HepG2 (cell line): ENCODE results near the gene ZSWIM8. TPM values are rescaled to one million over a fixed set of nuclear protein-coding genes. Genes with fewer than 3 reads are reported as not detected.

Source experiments
- ATAC-seq: fragments of 200-7000 bp; cut with Tn5 transposase; 3 replicates; pipeline ENCODE4 v1.9.1; 2020; ENCODE audit warnings: mild to moderate bottlenecking, moderate library complexity
- BruUV-seq: library from RNA; stranded (reverse); fragments of 400-500 nt; replicated peaks from 2 replicates; lab custom pipeline; 2021; lab: Mats Ljungman, UMichigan
- CTCF ChIA-PET: fragments of 300-600 bp; formaldehyde crosslinking; extraction: SDS; loops from one replicate; lab custom pipeline; 2021; ENCODE audit warnings: low total read pairs, inconsistent platforms, low intra/inter-chr PET ratio; lab: Yijun Ruan, JAX
- POLR2A ChIA-PET: fragments of 350-600 bp; sonication (Branson Sonifier 250); formaldehyde crosslinking; loops from one replicate; lab custom pipeline; 2020; ENCODE audit warnings: antibody characterized with exemption, inconsistent platforms; lab: Yijun Ruan, JAX
- DNase-seq: peaks from one replicate; pipeline ENCODE4 v3.0.0-alpha.2; 2015; ENCODE audit warnings: low spot score
- FAIRE-seq: peaks from 3 replicates; lab custom pipeline; 2011; peaks lifted over from hg19 to GRCh38; lab: Jason Lieb, UNC
- H2AFZ ChIP-seq: one replicate; pipeline ENCODE4 v1.6.1; 2011; ENCODE audit warnings: low read length, inconsistent platforms
- H3K27ac ChIP-seq: fragments of 300-600 bp; 3 replicates; pipeline ENCODE4 v1.8.0; 2011; ENCODE audit warnings: mixed run types, mild to moderate bottlenecking, mixed read lengths, low read length, inconsistent platforms; ENCODE audit not compliant: insufficient read depth; ENCODE audit errors: extremely low read length
- H3K27me3 ChIP-seq, 2 experiments: fragments of 200-600 bp in 1 of 2; 2 replicates in 1 of 2; 3 replicates in 1 of 2; pipeline versions ENCODE4 v1.6.0 to v1.8.0; 2011; ENCODE audit warnings: low read length in 2 of 2, mild to moderate bottlenecking in 2 of 2, moderate library complexity in 2 of 2, inconsistent platforms in 1 of 2; ENCODE audit not compliant: insufficient read depth in 2 of 2, control insufficient read depth in 1 of 2
- H3K36me3 ChIP-seq, 2 experiments: fragments of 200-600 bp in 1 of 2; replicated peaks in 1 of 2; 2 replicates in 1 of 2; 3 replicates in 1 of 2; pipeline versions ENCODE4 v1.5.1 to v1.8.0; 2011; ENCODE audit warnings: low read length in 2 of 2, inconsistent platforms in 1 of 2; ENCODE audit not compliant: insufficient read depth in 2 of 2, control insufficient read depth in 1 of 2
- H3K4me1 ChIP-seq: 2 replicates; pipeline ENCODE4 v1.5.1; 2012; ENCODE audit warnings: low read length, inconsistent platforms; ENCODE audit not compliant: insufficient read depth
- H3K4me2 ChIP-seq: 2 replicates; pipeline ENCODE4 v1.6.0; 2011; ENCODE audit warnings: low read depth, low read length, inconsistent platforms
- H3K4me3 ChIP-seq, 3 experiments: fragments of 200-600 bp in 1 of 3; sonication (generic), shearing (Covaris generic) in 1 of 3; replicated peaks in 1 of 3; 2 replicates each; pipeline ENCODE4 v1.5.1; 2011 to 2016; ENCODE audit warnings: low read length in 3 of 3, inconsistent platforms in 2 of 3, low read depth in 2 of 3, mild to moderate bottlenecking in 2 of 3, control low read depth in 1 of 3, mixed read lengths in 1 of 3; ENCODE audit not compliant: insufficient read depth in 1 of 3
- H3K79me2 ChIP-seq: one replicate; pipeline ENCODE4 v1.6.1; 2011; ENCODE audit warnings: low read length, inconsistent platforms; ENCODE audit not compliant: insufficient read depth
- H3K9ac ChIP-seq: 2 replicates; pipeline ENCODE4 v1.6.0; 2011; ENCODE audit warnings: mild to moderate bottlenecking, low read depth, low read length, inconsistent platforms; ENCODE audit not compliant: insufficient read depth
- H3K9me3 ChIP-seq: 2 replicates; pipeline ENCODE4 v1.5.1; 2012; ENCODE audit warnings: mild to moderate bottlenecking, low read length
- H4K20me1 ChIP-seq: 2 replicates; pipeline ENCODE4 v1.6.0; 2011; ENCODE audit warnings: inconsistent platforms, mild to moderate bottlenecking, low read length, moderate library complexity; ENCODE audit not compliant: insufficient read depth
- HIVEP1 ChIP-seq: sonication (generic); formaldehyde crosslinking; IDR thresholded peaks from 2 replicates; pipeline ENCODE4 v1.4.0; 2020; ENCODE audit warnings: mild to moderate bottlenecking, missing genetic modification reagents
- RFX1 ChIP-seq: fragments of 450-650 bp; IDR thresholded peaks from 2 replicates; pipeline ENCODE4 v1.6.1; 2017
- SRSF1 ChIP-seq: fragments of 200-400 bp; formaldehyde crosslinking; optimal IDR thresholded peaks from 2 replicates; pipeline ENCODE3; 2017; ENCODE audit warnings: mild to moderate bottlenecking, low read depth, low read length, moderate library complexity
- TOPORS ChIP-seq: sonication (generic); formaldehyde crosslinking; IDR thresholded peaks from 2 replicates; pipeline ENCODE4 v1.8.0; 2023; ENCODE audit warnings: mild to moderate bottlenecking, missing genetic modification reagents
- YEATS2 ChIP-seq: sonication (generic); formaldehyde crosslinking; IDR thresholded peaks from 2 replicates; pipeline ENCODE4 v1.4.0; 2020; ENCODE audit warnings: missing genetic modification reagents, borderline replicate concordance
- ZNF773 ChIP-seq: sonication (generic); formaldehyde crosslinking; IDR thresholded peaks from 2 replicates; pipeline ENCODE4 v1.4.0; 2020; ENCODE audit warnings: missing genetic modification reagents, borderline replicate concordance
- ZNF878 ChIP-seq: sonication (generic); formaldehyde crosslinking; IDR thresholded peaks from 2 replicates; pipeline ENCODE4 v1.8.1; 2023; ENCODE audit warnings: mild to moderate bottlenecking, missing genetic modification reagents, moderate library complexity
- WGBS: methylation state at CpG from one replicate; pipeline ENCODE4 v1.1.6; 2017; ENCODE audit warnings: low lambda C conversion rate; 5-methylcytosine and 5-hydroxymethylcytosine counted together
- in situ Hi-C: cut with HindIII; loops from 2 replicates; pipeline ENCODE4 v1.10.0; 2017; ENCODE audit warnings: low pct_unique_long_range_greater_than_20kb; ENCODE audit not compliant: extremely low pct_ligation_motif_present
- intact Hi-C: fragments of 100-400 bp; cut with micrococcal nuclease; formaldehyde crosslinking; loops from one replicate; pipeline ENCODE4 v1.10.0; 2022; ENCODE audit not compliant: unreplicated experiment
- polyA plus RNA-seq, 8 experiments: library from polyadenylated mRNA; depleted of rRNA in 3 of 8; stranded (reverse) in 7 of 8; unstranded in 1 of 8; fragments of >200 nt; fragmentation: Illumina TruSeq in 4 of 8; extraction: Trizol in 4 of 8; gene quantifications; 2 replicates each; pipeline versions ENCODE4 v1.2.1 to v1.2.3, GENCODE V29; 2011 to 2016; ENCODE audit warnings: low read depth in 4 of 8, missing spikeins in 1 of 8, mixed read lengths in 1 of 8; ENCODE audit not compliant: insufficient read depth in 1 of 8
- total RNA-seq, 5 experiments: library from RNA; depleted of rRNA; stranded (reverse); fragments of >200 nt; fragmentation: Illumina TruSeq; extraction: Trizol; gene quantifications; 2 replicates each; pipeline ENCODE4 v1.2.3, GENCODE V29; 2016; ENCODE audit warnings: low read depth in 1 of 5
- TF ChIP-seq, protein P1 (sequence below): sonication (generic); formaldehyde crosslinking; IDR thresholded peaks from 2 replicates; pipeline ENCODE4 v1.8.0; 2022; ENCODE audit warnings: mild to moderate bottlenecking, missing genetic modification reagents; ENCODE audit not compliant: insufficient replicate concordance
- TF ChIP-seq, protein P2 (sequence below): sonication (generic); formaldehyde crosslinking; IDR thresholded peaks from 2 replicates; pipeline ENCODE4 v1.8.0; 2022; ENCODE audit warnings: missing genetic modification reagents, mild to moderate bottlenecking, borderline replicate concordance

Gene ZSWIM8
- total and polyA plus RNA-seq, 2 of the 13 experiments (the other 11 are each of a cell fraction or from before 2014, with no cell fraction given): 39.9 to 98.2 TPM

DNA sequence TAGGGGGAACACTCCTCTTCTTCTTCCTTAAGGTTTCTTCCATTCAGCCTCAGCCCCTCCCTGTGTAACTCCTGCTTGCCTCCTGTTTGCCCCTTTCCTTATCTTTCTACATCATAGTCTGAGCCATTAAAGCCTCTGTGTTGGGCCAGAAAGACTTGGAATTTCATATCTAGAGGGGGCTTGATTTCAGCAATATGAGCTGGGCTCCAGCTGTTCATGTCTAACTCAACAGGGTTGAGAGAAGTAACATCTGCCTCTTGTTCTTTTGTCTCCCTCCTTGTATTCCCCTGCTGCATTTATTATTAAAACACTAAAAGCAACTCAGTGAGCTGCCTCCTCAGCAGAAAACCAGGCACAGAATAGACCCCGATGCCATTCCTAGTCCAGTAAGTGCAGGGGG, 23.6 kb upstream of the ZSWIM8 start:
- intact Hi-C loops: no loop called here
- in situ Hi-C loops: no loop called here
- Histone ChIP-seq H3K4me2 (no peak overlapping the region), H3K4me1 (0 out of 2 replicates have a peak, but pooled peaks cover 5% of the 10 kb centered on the region), H2AFZ (no peak overlapping the region), H4K20me1 (no peaks in the 10 kb centered on the region), H3K27ac (no peak overlapping the region), H3K4me3 (no peak overlapping the region), H3K79me2 (no peaks in the 10 kb centered on the region), H3K9me3 (no peaks in the 10 kb centered on the region), H3K27me3 (no peaks in the 10 kb centered on the region; a peak in 1 of 5 replicates), H3K9ac (no peak overlapping the region), H3K36me3 (peaks cover 58 to 80% of the 10 kb centered on the region in 2 experiments)
- WGBS: 100% methylated on average over 1 of the region's 1 CpG
- ChIA-PET CTCF (no interaction called here), POLR2A (no interaction called here)
- no TSS peak for BruUV-seq
- ATAC-seq: no peak
- FAIRE-seq: no peak
- TF ChIP-seq RFX1: no peak
- TF ChIP-seq, protein P1, sequence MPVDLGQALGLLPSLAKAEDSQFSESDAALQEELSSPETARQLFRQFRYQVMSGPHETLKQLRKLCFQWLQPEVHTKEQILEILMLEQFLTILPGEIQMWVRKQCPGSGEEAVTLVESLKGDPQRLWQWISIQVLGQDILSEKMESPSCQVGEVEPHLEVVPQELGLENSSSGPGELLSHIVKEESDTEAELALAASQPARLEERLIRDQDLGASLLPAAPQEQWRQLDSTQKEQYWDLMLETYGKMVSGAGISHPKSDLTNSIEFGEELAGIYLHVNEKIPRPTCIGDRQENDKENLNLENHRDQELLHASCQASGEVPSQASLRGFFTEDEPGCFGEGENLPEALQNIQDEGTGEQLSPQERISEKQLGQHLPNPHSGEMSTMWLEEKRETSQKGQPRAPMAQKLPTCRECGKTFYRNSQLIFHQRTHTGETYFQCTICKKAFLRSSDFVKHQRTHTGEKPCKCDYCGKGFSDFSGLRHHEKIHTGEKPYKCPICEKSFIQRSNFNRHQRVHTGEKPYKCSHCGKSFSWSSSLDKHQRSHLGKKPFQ: no peak
- no peak for TF ChIP-seq TOPORS
- no peak for TF ChIP-seq SRSF1
- TF ChIP-seq ZNF773: no peak
- no peak for TF ChIP-seq ZNF878
- TF ChIP-seq HIVEP1 (CRISPR knock-in tag): no peak
- TF ChIP-seq, protein P2, sequence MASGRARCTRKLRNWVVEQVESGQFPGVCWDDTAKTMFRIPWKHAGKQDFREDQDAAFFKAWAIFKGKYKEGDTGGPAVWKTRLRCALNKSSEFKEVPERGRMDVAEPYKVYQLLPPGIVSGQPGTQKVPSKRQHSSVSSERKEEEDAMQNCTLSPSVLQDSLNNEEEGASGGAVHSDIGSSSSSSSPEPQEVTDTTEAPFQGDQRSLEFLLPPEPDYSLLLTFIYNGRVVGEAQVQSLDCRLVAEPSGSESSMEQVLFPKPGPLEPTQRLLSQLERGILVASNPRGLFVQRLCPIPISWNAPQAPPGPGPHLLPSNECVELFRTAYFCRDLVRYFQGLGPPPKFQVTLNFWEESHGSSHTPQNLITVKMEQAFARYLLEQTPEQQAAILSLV (CRISPR knock-in tag): no peak
- no peak for TF ChIP-seq YEATS2
- DNase-seq: no peak
